Right lobe of liver (tissue), 6 donors: ENCODE results near the gene FHOD1. TPM values are rescaled to one million over a fixed set of nuclear protein-coding genes. Genes with fewer than 3 reads are reported as not detected.

Experiments used
- ATAC-seq, 4 donors: fragments of 200-7000 bp; cut with Tn5 transposase; one replicate each; pipeline ENCODE4 v1.9.1; 2020; ENCODE audit warnings: mild to moderate bottlenecking in 4 of 4, moderate library complexity in 4 of 4
- DNase-seq, 3 donors: peaks; one replicate each; pipeline ENCODE4 v3.0.0-alpha.2; 2020
- H3K27ac ChIP-seq, 3 donors: fragments of 200-600 bp; one replicate each; pipeline ENCODE4 v1.8.0; 2022
- H3K27me3 ChIP-seq, 2 donors: fragments of 200-600 bp; one replicate each; pipeline ENCODE4 v1.8.0; 2022
- H3K36me3 ChIP-seq, 4 donors: fragments of 200-600 bp; sonication (generic) in 1 of 4; one replicate each; pipeline versions ENCODE4 v1.5.1 to v1.8.0; 2017 to 2022; ENCODE audit warnings: control low read depth in 1 of 4
- H3K4me1 ChIP-seq, 4 donors: fragments of 200-600 bp; sonication (generic) in 1 of 4; one replicate each; pipeline versions ENCODE4 v1.5.1 to v1.8.0; 2017 to 2022; ENCODE audit warnings: control low read depth in 1 of 4
- H3K4me3 ChIP-seq, 3 donors: fragments of 200-600 bp; one replicate each; pipeline ENCODE4 v1.8.0; 2022
- H3K9me3 ChIP-seq, 4 donors: fragments of 200-600 bp; sonication (generic) in 1 of 4; one replicate each; pipeline versions ENCODE4 v1.5.1 to v1.8.0; 2017 to 2022; ENCODE audit warnings: control low read depth in 1 of 4
- CTCF ChIP-seq, 4 donors: fragments of 200-600 bp in 3 of 4; fragments of 450-650 bp in 1 of 4; IDR thresholded peaks; one replicate each; pipeline versions ENCODE4 v1.5.1 to v1.8.0; 2016 to 2022; ENCODE audit warnings: antibody characterized with exemption in 4 of 4, mild to moderate bottlenecking in 2 of 4
- POLR2A ChIP-seq: fragments of 450-650 bp; IDR thresholded peaks from one replicate; pipeline ENCODE4 v1.6.1; 2017; ENCODE audit warnings: antibody characterized with exemption, mild to moderate bottlenecking
- WGBS: methylation state at CpG from one replicate; pipeline ENCODE4 v1.1.6; 2018; ENCODE audit warnings: low coverage, low lambda C conversion rate; ENCODE audit not compliant: insufficient coverage; ENCODE audit errors: missing lambda C conversion rate; 5-methylcytosine and 5-hydroxymethylcytosine counted together
- intact Hi-C, 2 donors: fragments of 100-400 bp; cut with DNase I; formaldehyde crosslinking; loops; one replicate each; pipeline versions ENCODE4 v1.11.2 to v1.14.1; 2022
- total RNA-seq, 6 experiments: library from RNA; depleted of rRNA in 2 of 6; stranded (reverse); fragments of >200 nt in 2 of 6; fragmentation: NEBNext Ultra II Directional in 3 of 6; extraction: Animal tissue kit (Norgen Biotek cat#: 25700) in 3 of 6; gene quantifications; one replicate each; pipeline versions ENCODE4 v1.1.0 to v1.2.4, GENCODE V29; 2016 to 2023
- donor health status: DM: no; HTN: yes; CAD: no.
- donor health status: DM: no; HTN: no; CAD: no.
- donor health status: DM: no; HTN: no; CAD: no.
- donor health status: DM: no; HTN: yes; CAD: no.
- donor health status: DM: no; HTN: yes; CAD: no.

The FHOD1 gene
- total RNA-seq, 6 experiments from 2014 or later = 2.3 to 9.6 (median 3.5) TPM

DNA sequence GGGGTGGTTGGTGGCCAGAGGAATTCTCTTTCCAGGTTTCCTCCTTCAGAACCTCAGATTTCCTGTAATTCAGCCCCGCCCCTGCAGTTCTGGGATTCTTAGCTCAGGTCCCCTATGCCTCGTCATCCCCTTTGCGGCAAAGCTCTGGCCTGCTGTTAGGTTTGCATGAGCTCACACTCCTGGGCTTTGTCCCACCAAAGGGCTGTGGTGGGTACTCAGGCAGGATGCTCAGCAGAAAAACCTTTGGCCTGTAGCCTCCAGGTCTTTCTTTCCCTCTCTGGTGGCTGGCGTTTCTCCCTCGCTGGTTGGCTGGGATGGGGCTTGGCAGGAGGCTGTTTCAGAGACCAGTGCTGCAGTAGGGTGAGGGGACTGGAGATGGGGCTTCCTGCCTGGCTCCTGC lies 22.5 kb upstream of the FHOD1 start:
- Histone ChIP-seq H3K27me3 (no peaks in the 10 kb centered on the region), H3K9me3 (no peaks in the 10 kb centered on the region), H3K4me1 (no peaks in the 10 kb centered on the region), H3K4me3 (no peak overlapping the region), H3K36me3 (no peaks in the 10 kb centered on the region), H3K27ac (no peak overlapping the region)
- WGBS = 45% methylated on average over 5 of the region's 5 CpGs
- TF ChIP-seq POLR2A (no peak), CTCF (IDR thresholded peaks at IDR 0.05) (no peak)
- DNase-seq (no peak), ATAC-seq (no peak)
- intact Hi-C loops = no loop called here

- 52% methylated on average over 5 of the region's 5 CpGs for WGBS
- Histone ChIP-seq H3K4me1 (no peaks in the 10 kb centered on the region), H3K9me3 (no peaks in the 10 kb centered on the region), H3K36me3 (no peaks in the 10 kb centered on the region), H3K27ac (no peak overlapping the region), H3K27me3 (no peaks in the 10 kb centered on the region), H3K4me3 (no peak overlapping the region)
- DNase-seq (no peak), ATAC-seq (peak; percentile 33 to 73 (median 59))
- no peak for TF ChIP-seq POLR2A
- intact Hi-C loops = no loop called here
These were observed 20.9 kb upstream of the FHOD1 start for GRCh38 chr16:67268136-67268579.

DNA sequence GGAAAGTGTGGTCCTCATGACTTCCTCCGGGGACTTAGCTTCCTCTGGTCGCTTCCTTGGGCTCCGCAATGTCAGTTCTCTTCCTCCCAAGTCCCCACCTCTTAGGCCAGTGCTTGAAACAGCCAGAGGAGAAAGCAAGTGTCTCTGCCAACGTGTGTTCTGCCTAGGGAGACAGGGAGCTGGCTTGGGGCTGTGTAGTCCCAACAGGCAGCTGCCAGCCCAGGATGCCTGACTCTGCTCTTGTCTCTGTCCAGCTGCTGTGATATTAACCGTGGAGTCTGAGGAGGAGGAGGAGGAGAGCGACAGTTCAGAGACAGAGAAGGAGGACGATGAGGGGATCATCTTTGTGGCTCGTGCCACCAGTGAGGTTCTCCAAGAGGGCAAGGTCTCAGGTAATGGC lies 18.6 kb upstream of the FHOD1 start:
- Histone ChIP-seq H3K27ac (no peak overlapping the region), H3K4me3 (no peak overlapping the region), H3K27me3 (no peaks in the 10 kb centered on the region), H3K9me3 (no peaks in the 10 kb centered on the region), H3K4me1 (no peaks in the 10 kb centered on the region), H3K36me3 (no peaks in the 10 kb centered on the region)
- DNase-seq = no peak
- intact Hi-C loops = no loop called here
- no peak for TF ChIP-seq CTCF (IDR thresholded peaks at IDR 0.05)
- TF ChIP-seq POLR2A = no peak
- ATAC-seq = peak in 1 of 4 donors; percentile 16
- 72% methylated on average over 5 of the region's 8 CpGs for WGBS

- Histone ChIP-seq H3K27ac (no peak overlapping the region), H3K9me3 (no peaks in the 10 kb centered on the region), H3K4me1 (no peaks in the 10 kb centered on the region), H3K36me3 (no peaks in the 10 kb centered on the region), H3K27me3 (no peaks in the 10 kb centered on the region), H3K4me3 (no peak overlapping the region)
- ATAC-seq = no peak
- intact Hi-C loops = no loop called here
- TF ChIP-seq POLR2A (no peak), CTCF (IDR thresholded peaks at IDR 0.05) (no peak)
- no peak for DNase-seq
- 70% methylated on average over 2 of the region's 5 CpGs for WGBS
These were observed 17.6 kb upstream of the FHOD1 start for GRCh38 chr16:67264866-67265265.

DNA sequence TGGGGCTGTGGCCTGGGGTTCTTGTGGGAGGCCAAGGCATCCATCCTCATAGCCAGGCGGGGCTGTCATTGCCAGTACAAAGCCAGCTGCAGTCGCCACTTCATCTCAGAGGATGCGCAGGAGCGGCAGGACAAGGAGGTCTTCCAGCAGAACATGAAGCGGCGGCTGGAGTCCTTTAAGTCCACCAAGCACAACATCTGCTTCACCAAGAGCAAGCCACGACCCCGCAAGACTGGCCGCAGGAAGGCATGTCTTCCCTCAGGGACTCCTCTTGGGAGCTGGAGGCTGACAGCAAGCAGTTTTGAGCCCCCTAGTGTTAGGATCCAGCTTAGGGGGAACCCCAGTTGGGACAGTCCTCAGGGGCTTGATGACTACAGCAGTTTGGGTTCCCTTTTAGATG lies 17.0 kb upstream of the FHOD1 start:
- H3K27me3 ChIP-seq = no peaks in the 10 kb centered on the region
- no peaks in the 10 kb centered on the region for H3K9me3 ChIP-seq
- 61% methylated on average over 3 of the region's 9 CpGs for WGBS
- H3K4me1 ChIP-seq = no peaks in the 10 kb centered on the region
- ATAC-seq (no peak), DNase-seq (no peak)
- no peak for TF ChIP-seq CTCF (IDR thresholded peaks at IDR 0.05)
- no peak for TF ChIP-seq POLR2A
- H3K36me3 ChIP-seq = no peaks in the 10 kb centered on the region
- H3K4me3 ChIP-seq = no peak overlapping the region
- no peak overlapping the region for H3K27ac ChIP-seq
- intact Hi-C loops = no loop called here
